ENCODE data around the gene TEX44.
"Not testable (repeated sequence)": the region's sequence is repeated elsewhere in the genome, so short reads cannot be mapped to it uniquely, and the experiment has no call there.

The TEX44 gene

DNA sequence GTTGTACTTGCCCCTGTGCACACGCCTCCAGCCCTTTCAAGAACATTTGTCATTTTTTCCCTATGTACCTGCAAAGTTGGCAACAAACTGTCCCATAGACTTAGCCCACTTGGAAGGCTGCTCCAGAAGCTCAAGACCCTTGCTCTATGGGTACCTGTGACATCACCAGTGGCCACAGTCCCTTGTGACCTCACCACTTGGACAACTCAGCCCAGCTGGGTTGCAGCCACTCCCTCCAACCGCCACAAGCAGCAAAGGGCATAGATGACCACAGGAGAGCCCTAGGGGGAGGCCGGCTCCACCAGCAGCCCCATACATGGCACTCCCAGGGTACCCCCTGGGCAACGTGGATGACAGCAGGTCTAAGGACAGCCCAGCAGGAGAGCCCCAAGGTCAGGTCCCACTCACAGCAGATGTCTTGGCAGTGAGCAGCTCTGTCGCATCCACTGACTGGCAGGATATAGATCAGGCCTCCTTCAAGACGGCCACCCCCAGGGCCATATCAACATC lies at the start of gene TEX44:
Gene TEX44 (plus strand): TSS at position 229 of the 510 bp plus-strand sequence. CDS start 88 bp downstream, at position 317.
- DNase-seq, result no peak

DNA sequence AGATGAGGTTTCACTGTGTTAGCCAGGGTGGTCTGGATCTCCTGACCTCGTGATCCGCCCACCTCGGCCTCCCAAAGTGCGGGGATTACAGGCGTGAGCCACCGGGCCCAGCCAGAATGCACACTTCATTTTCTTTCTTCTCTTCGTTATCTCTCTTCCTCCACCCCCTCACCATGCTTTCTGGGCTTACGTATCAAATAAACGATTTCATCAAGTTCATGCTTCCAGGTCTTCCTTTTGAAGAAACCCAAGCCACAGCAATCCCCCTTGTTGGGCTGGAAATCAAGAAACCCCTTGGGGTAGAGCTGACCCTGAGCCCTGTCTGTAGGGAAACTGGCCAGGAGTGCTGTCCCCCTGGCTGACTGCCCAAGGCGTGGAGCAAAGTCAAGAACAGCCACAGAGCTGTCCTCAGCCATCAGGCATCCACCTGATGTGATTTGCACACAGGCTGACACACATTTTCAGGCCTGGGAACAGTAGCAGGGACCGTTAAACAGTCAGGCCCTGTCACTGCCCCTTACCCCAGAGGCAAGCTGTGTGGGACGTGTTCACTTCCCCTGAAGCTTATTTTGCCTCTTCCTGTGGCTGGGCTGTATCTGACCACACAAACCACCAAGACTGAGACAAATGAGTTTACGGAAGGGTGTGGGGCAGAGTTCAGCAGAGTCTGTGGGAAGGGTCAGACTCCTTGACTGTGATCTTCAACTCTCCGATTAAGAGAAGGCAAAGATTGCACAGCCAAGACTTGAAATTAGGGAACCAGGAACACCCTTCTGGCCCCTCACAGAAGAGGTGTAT lies 47.4 kb upstream of the TEX44 start:
- no peak for DNase-seq

DNA sequence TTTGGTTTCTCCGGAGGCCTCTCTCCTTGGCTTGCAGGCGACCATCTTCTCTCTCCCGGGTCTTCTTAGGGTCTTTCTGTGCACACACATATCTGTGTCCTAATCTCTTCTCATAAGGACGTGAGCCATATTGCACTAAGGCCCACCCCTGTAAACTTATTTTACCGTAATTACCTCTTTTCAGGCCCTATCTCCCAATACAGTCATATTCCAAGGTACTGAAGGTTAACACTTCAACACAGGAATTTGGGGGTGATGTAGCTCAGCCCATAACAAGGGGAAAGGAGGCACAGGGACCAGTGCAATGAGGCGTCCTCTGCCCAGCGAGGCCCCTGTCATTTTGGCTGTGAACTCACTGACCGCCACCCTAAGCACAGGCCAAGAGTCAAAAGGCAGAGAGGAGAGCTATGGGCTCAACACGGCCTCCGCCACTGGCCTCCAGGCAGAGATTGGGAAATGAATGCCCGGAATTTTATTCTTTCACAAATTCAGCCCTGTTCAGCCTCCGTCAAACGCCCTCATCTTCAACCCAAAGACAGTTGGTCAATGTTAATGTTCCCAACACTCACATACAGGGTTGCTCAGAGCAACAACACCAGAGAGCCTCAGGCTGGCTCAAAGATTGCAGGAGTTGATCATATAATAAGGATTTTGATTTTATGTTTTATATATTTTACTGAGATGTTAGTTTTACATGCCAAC lies 46.5 kb upstream of the TEX44 start:
- DNase-seq, result no peak

DNA sequence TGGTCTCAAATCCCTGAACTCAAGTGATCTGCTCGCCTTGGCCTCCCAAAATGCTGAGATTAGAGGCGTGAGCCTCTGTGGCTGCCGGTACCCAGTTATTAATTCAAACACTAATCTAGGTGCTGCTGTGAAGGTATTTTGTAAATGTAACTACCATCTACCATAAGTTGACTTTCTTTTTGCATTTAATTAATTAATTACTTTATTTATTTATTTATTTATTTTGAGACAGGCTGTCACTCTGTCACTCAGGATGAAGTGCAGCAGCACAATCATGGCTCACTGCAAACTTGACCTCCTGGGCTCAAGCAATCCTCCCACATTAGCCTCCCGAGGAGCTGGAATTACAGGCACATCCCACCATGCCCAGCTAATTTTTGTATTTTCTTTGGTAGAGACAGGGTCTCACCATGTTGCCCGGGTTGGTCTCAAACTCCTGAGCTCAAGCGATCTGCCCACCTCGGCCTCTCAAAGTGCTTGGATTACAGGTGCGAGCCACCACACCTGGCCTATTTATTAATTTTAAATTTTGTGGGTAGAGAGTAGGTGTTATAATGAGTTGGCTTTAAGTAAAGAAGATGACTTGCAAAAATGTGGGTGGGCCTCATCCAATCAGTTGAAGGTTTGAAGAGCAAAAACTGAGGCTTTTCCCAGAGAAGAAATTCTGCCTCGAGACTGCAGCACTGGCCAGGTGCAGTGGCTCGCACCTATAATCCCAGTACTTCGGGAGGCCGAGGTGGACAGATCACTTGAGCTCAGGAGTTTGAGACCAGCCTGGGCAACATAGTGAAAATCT lies 45.2 kb upstream of the TEX44 start:
- DNase-seq, result no peak

DNA sequence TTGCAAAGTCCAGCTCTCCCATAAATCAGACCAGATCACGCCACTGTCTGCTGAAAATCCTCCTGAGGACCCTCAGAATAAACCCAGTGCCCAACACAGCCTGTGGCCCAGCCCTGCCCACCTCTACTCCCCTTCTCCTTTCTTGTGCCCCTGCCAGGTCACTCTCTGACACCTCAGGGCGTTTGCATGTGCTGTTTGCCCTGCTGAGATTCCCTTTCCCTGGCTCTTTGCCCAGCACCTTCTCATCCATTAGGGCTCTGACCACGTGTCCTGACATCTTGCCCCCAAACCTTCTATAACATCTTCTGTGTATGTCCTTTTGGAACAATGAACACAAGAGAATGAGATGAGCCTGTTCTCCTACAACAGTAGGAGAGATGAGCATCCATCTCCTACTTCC lies 43.9 kb upstream of the TEX44 start:
- DNase-seq, result no peak

DNA sequence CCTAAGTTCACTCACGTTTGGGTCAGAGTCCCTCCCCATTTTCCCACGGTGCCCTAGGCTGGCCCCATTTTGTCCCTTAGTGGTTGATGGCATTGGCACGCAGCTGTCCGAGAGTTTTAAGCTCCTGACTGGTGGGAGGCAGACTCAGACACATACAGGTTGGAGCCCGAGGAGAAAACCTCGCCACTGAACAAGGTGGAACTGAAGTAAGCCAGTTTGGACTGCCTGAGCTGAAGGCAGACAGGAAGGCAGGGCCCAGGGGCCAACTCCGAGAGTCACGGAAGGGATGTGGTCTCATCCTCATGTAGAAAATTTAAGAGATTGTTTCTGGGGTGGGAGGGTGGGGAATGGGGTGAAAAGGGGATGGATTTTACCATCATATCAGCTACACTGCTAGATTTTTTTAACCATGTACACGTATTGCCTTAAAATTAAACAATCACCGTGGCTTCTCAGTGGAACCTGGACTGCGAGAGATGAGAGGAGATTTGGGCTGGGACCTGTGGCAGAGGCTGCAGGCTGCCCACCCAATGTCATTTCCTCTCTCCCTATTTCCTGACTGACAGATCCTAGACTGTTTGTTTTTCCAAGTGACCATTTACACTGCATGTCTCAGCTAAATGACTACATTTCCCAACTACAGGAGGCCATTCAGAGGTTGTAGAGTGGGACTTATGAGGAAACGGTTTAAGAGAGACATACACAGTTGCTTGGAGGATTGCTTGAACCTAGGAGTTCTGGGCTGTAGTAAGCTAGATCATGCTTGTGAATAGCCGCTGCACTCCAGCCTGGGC lies 43.0 kb upstream of the TEX44 start:
- no peak for DNase-seq

DNA sequence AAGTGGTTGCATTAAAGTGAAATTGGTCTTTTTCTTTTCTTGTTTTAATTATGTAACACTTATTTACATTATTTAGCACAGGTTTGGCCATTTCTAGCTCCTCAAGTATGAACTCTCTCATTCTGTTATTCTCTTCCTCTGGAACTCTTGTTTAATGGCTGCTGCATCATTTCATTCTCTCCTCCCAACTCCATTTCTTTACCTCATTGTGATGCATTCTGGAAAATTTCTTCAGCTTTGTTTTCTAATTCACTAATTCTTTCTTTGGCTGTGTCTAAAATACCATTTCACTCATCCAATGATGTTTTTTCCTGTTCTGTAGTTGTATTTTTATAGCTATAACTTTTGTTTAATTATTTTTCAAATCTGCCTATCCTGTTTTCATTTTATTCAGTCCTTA lies 39.9 kb upstream of the TEX44 start:
- no peak for DNase-seq

DNA sequence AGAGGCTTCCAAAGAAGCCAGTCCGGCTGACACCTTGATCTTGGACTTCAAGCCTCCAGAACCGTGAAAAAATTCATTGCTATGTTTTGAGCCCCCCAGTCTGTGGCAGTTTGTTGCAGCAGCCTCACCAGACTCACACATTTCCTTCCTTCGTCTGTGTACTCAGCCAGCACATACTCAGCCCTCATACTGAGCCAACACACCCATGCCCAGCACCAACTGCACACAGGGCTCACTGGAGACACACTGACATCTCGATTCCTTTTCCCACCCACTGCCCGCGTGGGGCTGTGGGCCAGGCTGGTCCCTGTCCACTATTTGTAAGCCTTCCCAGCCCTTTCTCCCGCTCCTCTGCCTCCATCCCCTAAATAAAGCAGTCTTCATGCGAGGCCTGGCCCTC lies 38.3 kb upstream of the TEX44 start:
- DNase-seq, result no peak

DNA sequence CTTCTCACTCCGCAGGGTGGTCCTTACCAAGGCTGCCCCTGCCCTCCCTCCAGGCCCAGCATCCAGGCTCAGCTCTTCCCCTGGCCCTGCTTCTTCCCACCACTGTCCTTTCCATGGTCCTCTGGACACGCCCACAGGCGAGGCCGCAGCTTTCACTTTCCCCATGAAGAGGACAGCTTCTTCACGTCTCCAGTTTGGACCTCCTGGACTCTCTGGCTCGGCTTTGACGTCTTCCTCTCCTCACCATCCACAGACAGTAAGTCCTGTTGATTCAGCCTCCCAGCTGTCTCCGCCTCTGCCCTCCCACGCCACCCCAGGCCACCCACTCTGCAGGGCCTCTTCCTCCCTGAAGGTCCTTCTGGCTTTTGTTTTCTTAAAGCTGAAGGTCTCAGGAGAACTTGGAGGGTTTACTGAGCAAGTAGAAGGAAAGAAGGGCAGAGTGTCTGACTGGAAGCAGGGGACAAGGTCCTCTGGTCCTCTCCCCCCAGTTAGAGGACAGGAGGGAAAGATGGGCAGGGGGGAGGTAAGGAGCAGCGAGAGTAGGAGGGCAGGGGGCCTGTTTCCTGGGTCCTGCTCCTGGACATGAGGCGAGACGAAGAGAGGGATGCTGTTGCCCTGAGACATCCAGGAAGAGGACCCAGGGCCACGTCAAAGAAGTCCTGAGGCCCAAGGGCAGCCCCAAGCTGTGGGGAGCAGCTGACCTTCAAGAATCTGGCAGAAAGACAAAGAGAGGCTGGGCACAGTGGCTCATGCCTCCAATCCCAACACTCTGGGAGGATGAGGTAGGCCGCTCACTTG lies 37.7 kb upstream of the TEX44 start:
- no peak for DNase-seq

DNA sequence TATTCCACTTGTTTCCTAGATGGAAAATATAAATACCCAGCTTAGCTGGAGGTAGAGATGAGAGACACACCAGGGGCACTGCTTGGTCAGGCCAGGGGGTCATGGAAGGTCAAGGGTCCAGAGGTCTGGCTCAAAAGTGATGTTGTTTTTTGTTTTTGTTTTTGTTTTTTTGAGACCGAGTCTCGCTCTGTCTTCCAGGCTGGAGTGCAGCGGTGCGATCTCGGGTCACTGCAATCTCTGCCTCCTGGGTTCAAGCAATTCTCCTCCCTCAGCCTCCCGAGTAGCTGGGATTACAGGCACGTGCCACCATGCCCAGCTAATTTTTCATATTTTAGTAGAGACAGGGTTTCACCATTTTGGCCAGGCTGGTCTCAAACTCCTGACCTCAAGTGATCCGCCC lies 36.2 kb upstream of the TEX44 start:
- not testable (repeated sequence) for DNase-seq

DNA sequence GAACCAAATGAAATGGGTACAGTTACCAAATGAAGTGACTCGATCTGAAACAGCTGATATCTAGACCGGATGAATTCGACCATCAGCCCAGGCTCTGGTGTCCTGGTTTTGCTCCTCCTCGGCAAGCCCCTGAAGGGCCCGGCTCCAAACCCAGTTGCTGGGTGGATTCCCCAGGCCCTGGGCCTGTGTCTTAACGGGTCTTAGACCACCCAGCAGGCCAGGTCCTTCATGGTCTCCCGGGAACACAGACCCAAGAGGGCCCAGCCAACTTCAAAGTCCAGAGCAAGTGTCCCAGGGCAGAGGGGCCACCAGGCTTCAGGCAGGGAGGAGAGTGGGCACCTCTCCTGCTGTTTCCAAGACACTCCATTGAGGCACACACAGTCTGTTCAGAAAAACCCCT lies 35.7 kb upstream of the TEX44 start:
- no peak for DNase-seq

DNA sequence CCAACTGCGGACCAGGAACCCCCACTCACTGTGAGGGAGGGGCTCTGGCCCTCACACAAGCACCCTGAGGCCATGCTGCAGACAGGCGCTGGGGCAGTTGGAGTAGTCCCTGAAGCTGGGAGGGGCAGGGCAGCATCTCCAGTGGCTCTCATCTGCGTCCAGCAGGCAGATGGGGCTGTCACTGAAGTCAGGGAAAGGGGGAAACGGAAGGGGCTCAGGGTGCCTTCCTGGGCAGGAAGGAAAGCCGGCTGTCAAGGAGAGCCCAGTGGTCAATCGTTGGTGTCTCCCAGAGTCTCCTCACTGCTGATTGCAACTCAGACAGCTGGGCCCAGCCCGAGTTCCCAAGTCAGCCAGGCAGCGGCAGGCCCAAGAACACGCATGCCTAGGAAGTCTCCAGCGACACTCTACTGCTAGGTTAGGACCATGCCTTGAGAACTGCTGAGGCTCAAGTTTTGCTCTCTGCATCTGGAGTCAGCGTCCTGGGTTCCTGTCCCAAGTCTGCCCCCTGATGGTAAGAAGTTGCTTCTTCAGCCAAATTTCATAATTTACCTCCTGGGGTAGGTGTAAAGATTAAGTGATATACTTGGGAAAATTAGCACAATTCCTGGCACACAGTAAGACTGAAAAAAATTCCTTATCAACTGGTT lies 35.0 kb upstream of the TEX44 start:
- DNase-seq, result peak; percentile 84

DNA sequence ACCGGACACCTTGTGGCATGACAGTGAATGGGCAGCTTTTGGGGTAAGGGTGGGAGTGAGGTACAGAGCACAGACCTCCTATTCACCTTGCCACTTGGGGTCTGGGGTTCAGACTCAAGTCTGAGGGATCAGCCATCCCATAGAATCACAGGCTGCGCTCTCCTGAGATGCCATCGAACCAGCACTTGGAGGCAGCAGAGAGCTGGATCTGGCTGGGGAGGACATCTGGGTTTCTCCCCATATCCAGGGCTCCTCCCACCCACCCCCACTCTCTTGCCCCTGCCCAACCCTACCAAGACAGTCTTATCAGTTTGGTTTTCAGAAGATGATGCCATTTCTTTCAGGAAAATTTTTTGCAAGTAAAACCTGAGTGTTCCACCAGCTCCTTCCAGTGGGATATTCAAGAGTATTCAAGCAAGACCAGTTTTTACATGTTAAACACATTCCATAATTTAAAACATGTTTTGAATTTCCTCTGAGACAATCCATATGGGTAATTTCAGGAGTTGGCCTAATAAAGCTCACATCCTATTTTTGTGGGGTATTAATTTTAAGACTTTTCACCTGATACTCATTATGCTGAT lies 29.2 kb upstream of the TEX44 start:
- DNase-seq, result no peak

DNA sequence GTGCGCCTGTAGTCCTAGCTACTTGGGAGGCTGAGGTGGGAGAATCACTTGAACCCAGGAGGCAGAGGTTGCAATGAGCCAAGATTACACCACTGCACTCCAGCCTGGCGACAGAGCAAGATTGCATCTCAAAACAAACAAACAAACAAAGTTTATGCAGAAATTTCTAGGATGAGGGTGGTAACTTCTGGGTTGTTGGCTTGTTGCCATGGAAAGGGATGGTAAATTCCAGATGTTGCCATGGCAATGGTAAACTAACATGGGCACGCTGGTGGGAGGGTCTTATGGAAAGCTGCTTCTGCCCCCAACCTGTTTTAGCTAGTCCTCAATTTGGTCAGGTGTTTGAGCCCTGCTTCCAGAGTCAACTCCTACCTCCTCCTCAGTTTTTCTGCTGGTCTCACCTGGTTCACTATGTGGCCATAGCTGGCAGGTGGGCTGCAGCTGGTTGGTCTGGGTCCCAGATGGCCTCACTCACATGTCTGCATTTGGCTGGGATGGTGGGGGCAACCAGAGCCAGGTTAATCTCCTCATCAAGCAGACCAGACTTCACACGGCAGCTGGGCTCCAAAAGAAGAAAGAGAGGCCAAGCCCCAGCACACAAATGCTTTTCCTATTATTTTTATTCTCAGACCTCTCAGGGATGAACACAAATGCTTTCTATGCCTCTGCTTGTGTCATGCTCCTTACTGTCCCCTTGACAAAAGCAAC lies 26.6 kb upstream of the TEX44 start:
- no peak for DNase-seq

DNA sequence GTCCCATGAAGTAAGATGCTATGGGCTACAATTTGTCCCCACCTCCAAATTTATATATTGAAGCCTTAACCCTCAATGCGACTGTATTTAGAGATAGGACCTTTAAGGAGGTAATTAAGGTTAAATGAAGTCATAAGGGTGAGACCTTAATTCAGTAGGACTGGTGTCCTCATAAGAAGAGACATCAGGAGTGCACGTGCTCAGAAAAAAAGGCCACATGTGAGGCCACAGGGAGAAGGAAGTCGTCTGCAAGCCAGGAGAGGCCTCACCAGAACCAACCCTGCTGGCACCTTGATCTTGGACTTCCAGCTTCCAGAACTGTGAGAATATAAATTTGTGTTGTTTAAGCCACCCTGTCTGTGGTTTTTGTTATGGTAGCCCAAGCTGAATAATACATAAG lies 25.5 kb upstream of the TEX44 start:
- DNase-seq, result no peak

DNA sequence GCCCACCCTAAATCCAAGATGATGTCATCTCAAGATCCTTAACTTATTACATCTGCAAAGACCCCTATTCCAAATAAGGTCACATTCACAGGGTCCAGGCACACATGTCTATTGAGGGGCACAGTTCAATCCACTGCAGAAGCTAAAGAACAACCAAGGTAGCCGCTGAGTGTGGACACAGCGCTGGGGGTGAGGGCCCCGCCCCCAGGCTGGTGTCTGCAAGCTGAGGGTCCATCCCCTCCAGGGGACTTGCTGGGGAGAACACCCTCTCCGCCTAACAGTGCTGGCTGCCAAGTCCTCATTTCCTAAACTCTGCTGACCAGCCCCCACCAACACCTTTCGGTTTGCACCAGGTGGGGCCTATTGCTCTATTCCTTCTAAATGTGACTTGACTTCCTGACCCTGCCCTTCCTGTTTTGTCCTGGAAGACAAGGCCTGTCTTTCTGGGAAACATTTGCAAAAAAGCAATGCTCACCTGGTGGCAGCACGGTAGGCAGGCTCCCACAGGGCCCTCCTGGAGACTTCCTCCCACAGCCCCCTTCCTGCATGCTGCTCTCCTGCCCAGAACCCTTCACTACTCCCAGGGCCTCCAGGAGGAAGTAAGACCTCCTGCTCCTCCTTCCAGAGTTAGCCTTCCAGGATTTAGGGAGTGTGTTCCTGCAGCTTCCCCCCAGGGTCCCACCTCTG lies 24.4 kb upstream of the TEX44 start:
- no peak for DNase-seq

DNA sequence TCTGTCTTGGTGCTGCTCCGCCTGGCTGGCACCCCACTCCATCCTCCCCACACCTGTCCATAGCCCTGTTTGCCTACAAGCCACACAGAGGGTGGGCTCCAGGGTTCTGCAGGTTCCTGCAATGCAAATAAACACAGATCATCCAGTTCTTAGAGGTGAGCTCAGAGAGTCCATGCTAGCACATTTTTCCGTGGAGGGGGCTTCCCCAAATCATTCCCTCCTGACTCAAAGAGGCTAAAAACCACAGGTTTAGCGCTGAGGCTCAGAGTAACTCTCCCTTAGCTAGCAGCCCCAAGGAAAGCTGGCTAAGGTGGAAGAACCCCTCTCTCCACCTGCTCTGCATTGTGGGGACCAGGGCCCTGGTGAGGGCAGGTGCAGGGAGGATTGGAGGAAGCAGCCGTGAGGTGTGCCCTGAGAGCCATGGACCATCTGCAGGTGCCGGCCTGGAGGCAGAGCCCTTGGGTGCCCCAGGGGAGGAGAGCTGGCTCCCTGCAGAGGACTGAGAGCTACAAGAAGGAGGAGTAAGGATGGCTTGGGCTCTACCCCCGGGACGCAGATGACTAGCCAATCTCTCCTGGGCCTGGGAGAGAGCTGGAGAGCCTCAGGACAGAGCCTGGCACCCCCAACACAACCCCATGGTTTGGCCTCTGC lies 23.8 kb upstream of the TEX44 start:
- no peak for DNase-seq

DNA sequence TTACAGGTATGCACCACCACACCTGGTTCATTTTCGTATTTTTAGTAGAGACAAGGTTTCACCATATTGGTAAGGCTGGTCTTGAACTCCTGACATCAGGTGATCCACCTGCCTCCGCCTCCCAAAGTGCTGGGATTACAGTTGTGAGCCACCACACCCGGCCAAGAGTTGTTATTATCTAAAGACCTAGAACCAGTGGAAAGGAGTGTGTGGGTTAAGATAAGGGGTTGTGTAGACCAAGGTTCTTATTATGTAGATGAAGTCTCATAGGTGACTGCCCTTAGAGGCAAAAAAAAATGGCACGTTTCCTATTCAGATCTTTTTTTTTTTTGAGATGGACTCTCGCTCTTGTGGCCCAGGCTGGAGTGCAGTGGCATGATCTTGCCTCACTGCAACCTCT lies 21.7 kb upstream of the TEX44 start:
- not testable (repeated sequence) for DNase-seq

DNA sequence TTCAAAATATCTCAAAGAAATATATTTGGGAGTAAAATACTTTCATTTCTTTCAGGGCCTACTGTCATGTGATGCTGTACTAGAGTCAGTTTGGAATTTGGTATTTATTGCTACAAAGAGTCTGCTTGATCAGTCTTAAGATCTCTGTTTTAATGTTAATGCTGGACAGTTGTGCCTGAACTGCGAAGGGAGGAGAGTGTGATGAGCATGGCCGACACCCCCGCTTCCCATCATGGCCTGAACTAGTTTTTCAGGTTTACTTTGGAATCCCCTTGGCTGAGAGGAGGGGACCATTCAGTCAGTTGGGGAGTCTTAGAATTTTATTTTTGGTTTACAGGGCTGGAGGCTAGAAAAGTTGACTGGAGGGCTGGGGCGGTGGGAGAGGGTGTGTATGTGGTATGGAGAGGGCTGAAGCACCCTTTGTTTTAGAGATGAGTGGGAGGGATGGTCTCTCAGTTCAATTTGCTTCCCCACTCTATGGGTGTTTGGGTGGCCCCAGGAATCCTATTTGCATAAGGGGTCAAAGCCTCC lies 20.9 kb upstream of the TEX44 start:
- no peak for DNase-seq
